NCI-H1694 treated with DMSO at 0.1 percent for 48 hours (cell line): ENCODE data around the gene MROH2B.

ENCODE experiments used
- DNase-seq: peaks from one replicate; lab custom pipeline; 2025; lab: John Stamatoyannopoulos, UW

Gene MROH2B

GRCh38 chr5:41071242-41071641 lies at the start of gene MROH2B:
Gene MROH2B (minus strand): TSS chr5:41071342. CDS start chr5:41070852, 490 bp downstream.
- DNase-seq = no peak

- no peak for DNase-seq
Observed at GRCh38 chr5:41120600-41120999, 49.5 kb upstream of the MROH2B start.

DNA sequence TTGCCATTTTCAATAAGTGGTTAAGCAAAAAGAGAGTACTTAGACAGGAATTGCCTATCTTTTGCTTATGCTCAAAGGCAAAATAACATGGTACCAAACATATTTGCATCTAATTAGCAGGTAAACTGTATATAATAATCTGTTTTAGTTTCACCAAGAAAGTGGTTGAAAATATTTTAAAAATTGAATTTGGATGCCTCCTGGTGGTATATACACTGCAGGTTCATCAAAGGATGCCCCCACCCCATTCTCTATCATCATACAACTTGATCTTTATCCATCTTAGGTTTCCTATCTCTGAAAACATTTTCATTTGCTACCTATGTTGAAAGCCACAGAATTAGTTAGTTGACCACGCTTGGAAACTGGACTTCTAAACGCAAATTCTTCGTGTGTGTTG lies 47.0 kb upstream of the MROH2B start:
- DNase-seq = no peak

DNA sequence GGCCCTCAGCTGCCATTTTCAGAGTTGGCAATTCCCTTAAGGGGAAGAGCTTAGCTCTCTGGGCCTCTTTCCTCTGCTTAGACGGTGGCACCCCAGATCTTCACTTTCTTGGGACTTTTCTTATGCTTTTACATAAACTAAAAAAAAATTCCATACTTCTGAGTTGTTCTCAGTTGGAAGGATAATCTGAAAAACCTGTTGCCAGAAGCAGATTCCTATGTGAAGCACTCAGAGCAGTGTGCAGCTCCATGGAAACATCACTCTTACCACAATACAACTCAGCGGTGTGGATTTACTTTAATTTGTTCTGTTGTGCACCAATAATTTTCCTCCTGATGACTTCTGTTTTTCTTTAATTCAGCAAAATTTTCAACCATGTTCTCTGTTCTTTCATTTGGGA lies 44.1 kb upstream of the MROH2B start:
- DNase-seq = no peak

DNA sequence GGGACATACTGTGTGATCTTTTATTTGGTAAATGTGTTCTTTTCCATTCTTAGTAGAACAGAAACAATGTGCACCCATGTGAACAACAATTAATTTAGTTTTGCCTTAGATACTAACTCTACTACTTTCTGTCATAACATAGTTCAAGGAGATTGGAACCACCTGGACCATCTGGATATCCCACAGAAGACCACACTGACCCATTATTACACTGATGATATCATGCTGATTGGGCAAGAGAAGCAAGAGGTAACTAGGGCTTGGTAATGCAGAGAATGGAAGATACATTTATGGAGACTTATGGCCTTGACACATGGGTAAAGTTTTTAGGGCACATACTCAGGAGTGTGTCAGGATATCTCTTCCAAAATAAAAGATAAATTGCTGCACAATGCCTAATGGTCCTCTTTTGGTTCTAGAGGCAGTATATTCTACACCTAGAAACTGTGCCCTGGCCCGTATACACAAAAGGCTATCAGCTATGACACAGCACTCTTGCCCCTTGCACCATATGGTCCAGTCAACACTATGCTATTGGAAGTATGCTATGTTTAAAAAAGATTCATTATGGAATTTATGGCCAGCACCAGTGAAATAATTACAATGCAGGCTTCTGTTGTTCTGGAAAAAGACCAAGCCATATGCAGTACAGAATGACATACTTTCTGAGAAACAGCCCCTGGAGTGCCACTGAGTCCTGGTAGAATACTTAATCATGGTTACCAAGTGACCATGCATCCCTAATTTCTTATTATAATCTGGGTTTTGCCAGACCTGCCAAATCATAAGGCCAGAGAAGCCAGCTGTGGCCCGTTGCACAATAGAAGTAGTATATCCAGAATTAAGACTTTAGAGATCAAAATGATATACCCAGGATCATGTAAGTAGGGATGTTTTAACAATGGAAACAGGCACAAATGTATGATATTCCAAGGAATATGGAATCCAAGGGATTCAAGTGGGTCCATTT lies 41.6 kb upstream of the MROH2B start:
- DNase-seq = no peak

DNA sequence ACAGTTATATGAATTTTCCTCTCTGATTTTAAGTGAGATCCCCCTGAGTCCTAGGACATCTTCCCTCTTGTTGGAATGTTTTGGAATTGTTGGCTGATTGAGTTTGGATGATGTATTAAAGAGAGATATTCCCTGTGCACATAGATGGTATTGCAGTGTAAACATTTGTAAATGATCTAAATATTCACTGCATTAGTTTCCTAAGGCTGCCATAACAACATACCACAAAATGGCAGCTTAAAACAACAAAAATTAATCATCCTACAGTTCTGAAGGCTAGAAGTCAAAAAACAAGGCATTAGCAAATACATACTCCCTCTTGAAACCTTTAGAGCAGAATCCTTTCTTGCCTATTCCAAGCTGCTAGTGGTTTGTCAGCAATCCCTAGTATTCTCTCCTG lies 38.0 kb upstream of the MROH2B start:
- no peak for DNase-seq

DNA sequence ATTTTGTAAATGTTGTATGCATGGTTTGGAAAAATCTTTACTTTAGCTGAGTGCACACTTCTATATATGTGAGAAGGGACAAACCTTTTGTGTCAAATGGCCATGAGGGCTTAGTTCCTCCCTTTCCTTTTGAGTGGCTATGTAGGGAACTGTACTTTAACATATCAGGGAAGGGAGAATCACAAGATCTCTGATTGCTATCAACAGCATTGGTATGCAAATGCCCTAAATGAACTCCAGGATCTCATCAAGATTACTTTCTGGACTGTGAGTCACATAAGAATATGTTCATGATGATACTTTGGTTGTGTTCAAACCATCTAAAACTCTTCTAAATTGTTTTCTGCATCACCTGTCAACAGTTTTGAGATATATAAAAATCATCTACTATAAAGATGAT lies 31.2 kb upstream of the MROH2B start:
- no peak for DNase-seq

DNA sequence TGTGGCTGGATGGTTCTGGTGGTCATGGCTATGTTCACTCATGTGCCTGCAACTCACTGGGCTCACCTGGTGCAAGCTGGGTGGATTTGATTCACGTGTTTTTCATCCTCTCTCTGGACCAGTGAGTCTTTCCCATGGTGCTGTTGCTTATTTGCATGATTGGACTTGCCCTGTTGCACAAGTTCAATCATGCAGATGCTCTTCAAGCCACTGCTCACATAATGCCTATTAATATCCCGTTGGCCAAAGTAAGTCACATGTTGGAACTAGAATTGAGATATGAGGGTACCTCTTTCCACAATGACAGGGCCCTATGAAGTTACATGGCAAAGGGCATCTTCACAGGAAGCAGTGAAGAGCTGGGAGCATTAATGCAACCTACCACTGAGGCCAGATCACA lies 26.5 kb upstream of the MROH2B start:
- DNase-seq = peak; percentile 44

DNA sequence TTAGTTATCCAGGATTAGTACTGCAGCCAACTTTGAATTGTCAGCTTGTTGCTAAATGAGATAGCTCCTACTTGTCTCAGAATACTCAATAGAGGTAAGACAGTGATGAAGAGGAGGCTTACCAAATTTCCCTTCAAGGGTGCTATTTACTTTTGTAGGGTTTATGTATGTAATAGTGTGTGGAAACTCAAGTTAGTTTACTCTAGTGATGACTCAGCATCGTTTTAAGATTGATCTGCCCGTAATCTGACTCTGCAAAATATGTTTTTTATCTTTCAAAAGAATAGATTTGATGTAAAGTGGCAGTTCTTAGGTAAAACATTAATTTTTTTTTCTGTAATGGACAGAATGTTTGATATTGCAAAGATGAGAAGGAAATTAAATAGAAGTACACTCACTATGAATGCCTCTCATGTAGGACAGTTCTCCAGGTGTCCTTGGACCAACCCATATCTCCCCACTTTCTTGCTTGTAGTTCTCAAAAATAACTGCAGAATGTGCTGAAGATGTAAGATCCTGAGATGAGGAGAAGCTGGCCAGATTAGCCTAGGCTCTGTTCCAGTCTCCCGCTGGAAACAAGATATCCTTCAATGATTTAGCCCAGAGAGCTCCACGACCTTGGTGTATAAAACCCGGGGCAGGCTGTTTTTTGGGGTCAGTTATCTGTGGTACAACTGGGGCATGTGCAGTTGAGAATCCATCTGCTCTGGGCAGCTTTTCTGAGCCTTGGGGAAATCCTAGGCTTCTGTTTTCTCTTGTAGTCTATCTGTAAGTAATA lies 24.4 kb upstream of the MROH2B start:
- DNase-seq = no peak

- no peak for DNase-seq
Observed at GRCh38 chr5:41094871-41095270, 23.7 kb upstream of the MROH2B start.

GRCh38 chr5:41093803-41094202 lies 22.7 kb upstream of the MROH2B start:
- no peak for DNase-seq

DNA sequence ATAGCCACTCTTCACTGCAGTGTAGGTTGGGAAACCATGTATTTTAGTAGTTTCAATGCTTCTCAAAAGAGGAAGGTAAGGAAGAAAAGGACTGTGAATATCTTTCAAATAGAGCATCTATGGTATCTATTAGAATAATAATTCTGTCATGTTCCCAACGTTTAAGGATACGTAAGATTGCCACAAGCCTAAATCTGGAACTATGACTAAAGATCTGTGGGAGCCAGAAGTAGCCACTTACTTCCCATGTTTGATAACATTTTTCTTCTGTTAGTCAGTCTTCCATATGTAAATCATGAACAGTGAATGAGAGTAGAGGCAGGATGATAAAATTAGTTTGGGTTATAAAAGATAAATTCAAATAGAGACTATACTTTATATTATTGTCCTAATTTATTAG lies 16.3 kb upstream of the MROH2B start:
- DNase-seq = no peak

GRCh38 chr5:41083306-41083705 lies 12.2 kb upstream of the MROH2B start:
- DNase-seq = no peak

- no peak for DNase-seq
Observed at GRCh38 chr5:41071975-41072374, 833 bp upstream of the MROH2B start.

DNA sequence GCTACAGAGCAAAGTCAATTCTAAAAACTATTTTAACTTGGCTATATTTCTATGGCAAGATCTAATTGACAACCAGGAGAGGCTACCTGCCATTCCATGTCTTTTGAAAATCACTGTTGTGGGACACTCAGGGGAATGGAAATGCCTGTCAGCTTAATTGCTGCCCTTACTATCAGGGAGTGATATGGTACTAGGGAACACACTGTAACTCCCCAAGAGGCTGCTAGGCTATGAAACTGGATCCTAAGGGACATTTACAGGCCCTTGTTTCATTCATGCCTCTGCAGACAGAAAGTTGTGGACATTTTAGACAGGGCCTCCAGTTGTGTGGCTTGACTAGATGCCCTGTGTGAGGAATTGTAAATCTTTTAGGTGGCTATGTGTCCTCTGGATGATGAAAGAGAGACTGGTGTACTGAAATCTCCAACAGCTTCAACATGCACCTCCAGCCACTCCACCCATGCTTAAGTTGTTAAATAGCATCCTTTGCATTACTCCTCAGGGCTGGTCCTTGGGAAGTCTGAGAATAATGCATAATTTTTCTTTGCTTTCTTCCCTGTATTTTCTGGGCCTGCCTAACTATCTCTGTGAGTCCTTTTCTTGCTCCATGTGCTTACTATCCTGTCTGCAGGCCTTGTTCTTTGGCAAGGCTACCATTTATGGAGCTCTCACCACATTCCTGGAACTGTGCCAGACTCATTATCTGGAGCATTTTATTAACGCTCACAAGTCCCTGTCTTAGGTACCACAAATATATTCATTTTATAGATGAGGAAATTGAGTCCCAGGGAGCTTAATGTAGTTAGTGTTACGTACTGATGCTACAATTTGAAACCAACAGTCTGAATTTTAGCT lies 3.2 kb downstream of the MROH2B start:
- DNase-seq = peak; percentile 44

DNA sequence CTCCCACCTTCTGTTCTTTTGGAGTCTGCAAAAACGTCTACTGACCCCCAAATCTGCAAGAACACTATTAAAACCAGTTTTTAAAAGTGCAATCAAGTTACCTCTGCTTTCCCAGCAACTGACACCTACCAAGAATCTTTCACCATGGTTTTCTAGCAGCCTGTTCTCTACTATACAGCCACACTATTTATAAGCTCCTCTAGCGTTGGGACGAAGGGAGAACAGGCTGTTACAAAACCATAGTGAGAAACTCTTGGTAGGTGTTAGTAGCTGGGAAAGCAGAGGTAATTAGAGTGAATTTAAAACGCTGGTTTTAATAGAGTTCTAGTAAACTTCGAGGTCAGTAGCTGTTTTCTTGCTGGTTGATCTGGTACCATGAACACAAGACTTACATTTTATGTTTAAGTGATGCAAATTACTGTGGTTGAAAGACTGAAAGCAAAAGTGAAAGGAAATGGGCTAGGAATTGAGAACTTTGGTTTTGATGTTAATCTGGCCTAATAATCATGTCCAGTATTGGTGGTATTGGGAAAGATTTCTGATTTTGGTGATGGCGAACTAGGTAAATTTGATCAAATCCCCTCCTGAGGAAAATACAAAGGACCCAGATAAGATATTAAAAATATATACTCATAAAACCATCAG lies 5.3 kb downstream of the MROH2B start:
- no peak for DNase-seq

DNA sequence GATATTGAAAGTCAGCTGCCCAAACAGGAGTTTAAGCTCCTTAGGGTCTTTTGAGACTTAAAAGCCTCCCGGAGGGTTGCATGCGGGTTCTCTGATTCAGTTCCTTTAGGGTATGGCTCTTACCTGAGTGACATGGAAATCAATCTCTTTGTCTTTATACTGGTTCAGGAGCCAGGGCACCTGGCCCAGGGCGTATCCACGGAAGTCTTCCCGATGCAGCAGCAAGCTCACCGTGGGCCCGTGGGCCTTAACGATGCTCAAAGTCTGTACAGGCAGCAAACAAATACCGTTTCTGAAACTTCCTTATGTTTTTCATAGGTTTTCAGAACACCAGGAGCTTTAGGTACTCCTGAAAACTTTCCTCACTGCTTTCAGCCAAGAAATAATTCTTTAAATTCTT lies 13.2 kb downstream of the MROH2B start:
- no peak for DNase-seq

GRCh38 chr5:41057231-41057630 lies 13.9 kb downstream of the MROH2B start:
- no peak for DNase-seq

DNA sequence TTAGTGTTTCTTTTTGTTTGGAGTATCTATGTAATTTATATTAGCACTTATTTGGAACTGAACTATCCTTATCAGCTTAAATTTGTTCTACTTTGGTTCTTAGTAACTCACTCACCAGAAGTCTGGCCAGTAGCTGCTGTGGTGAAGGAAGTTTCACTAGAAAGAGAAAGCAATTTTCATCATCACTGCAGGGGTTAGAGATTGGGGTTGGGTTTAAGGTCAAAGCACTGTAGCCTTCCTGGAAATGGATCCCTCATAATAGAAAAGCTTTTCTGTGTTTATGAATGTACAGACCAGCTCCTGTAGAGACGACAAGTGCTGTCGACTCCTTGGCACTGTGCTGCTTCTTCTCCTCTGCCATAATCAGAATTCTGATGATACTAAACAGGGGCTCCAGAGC lies 22.2 kb downstream of the MROH2B start:
- no peak for DNase-seq

GRCh38 chr5:41043109-41043747 lies 27.9 kb downstream of the MROH2B start:
- DNase-seq = no peak

GRCh38 chr5:41032973-41033372 lies 38.2 kb downstream of the MROH2B start:
- no peak for DNase-seq
